H9 (cell line): Measurements from ENCODE around the gene PDHA2. TPM values are rescaled to one million over a fixed set of nuclear protein-coding genes. Genes with fewer than 3 reads are reported as not detected.

ENCODE experiments used
- DNase-seq: peaks from one replicate; pipeline ENCODE4 v3.0.0-alpha.2; 2017
- H2AFZ ChIP-seq: one replicate; pipeline ENCODE4 v1.6.1; 2013; ENCODE audit warnings: mild to moderate bottlenecking, low read length, control low read depth, moderate library complexity
- H2AK5ac ChIP-seq: 2 replicates; pipeline ENCODE4 v1.6.1; 2013; ENCODE audit warnings: low read length, control low read depth, mixed read lengths; ENCODE audit not compliant: insufficient read length
- H2BK120ac ChIP-seq: one replicate; pipeline ENCODE4 v1.6.1; 2013; ENCODE audit warnings: low read depth, mild to moderate bottlenecking, low read length, control low read depth, inconsistent platforms; ENCODE audit not compliant: poor library complexity, severe bottlenecking
- H2BK12ac ChIP-seq: 2 replicates; pipeline ENCODE4 v1.6.1; 2013; ENCODE audit warnings: low read length, control low read depth, mixed read lengths, low read depth; ENCODE audit not compliant: insufficient read length
- H2BK15ac ChIP-seq: 2 replicates; pipeline ENCODE4 v1.6.1; 2013; ENCODE audit warnings: low read depth, low read length, control low read depth
- H2BK20ac ChIP-seq: one replicate; pipeline ENCODE4 v1.6.1; 2013; ENCODE audit warnings: low read depth, mild to moderate bottlenecking, low read length, control low read depth, inconsistent platforms; ENCODE audit not compliant: poor library complexity, severe bottlenecking
- H2BK5ac ChIP-seq: 2 replicates; pipeline ENCODE4 v1.6.1; 2013; ENCODE audit warnings: low read length, control low read depth, mixed read lengths; ENCODE audit not compliant: insufficient read length
- H3K14ac ChIP-seq: 2 replicates; pipeline ENCODE4 v1.6.1; 2013; ENCODE audit warnings: low read length, control low read depth; ENCODE audit not compliant: insufficient read depth
- H3K18ac ChIP-seq: 2 replicates; pipeline ENCODE4 v1.6.1; 2013; ENCODE audit warnings: low read depth, mild to moderate bottlenecking, mixed read lengths, low read length, control low read depth; ENCODE audit not compliant: insufficient read length
- H3K23ac ChIP-seq: 2 replicates; pipeline ENCODE4 v1.6.1; 2013; ENCODE audit warnings: low read length, control low read depth, mixed read lengths, low read depth; ENCODE audit not compliant: insufficient read length
- H3K23me2 ChIP-seq: 2 replicates; pipeline ENCODE4 v1.6.1; 2013; ENCODE audit warnings: low read depth, mild to moderate bottlenecking, mixed read lengths, low read length, control low read depth; ENCODE audit not compliant: insufficient read length, poor library complexity, severe bottlenecking
- H3K27ac ChIP-seq: 2 replicates; pipeline ENCODE4 v1.5.1; 2013; ENCODE audit warnings: low read length, control low read depth, mixed read lengths, low read depth; ENCODE audit not compliant: insufficient read length
- H3K27me3 ChIP-seq: 2 replicates; pipeline ENCODE4 v1.6.1; 2013; ENCODE audit warnings: low read length, control low read depth, inconsistent platforms; ENCODE audit not compliant: insufficient read depth
- H3K4ac ChIP-seq: 2 replicates; pipeline ENCODE4 v1.6.1; 2013; ENCODE audit warnings: low read depth, mild to moderate bottlenecking, control low read depth, inconsistent platforms, low read length, moderate library complexity
- H3K4me1 ChIP-seq: 2 replicates; pipeline ENCODE4 v1.6.1; 2013; ENCODE audit warnings: low read length, control low read depth, inconsistent platforms; ENCODE audit not compliant: insufficient read depth
- H3K4me2 ChIP-seq: 2 replicates; pipeline ENCODE4 v1.6.1; 2013; ENCODE audit warnings: low read length, control low read depth, mixed read lengths; ENCODE audit not compliant: insufficient read length, insufficient read depth
- H3K56ac ChIP-seq: 2 replicates; pipeline ENCODE4 v1.6.1; 2013; ENCODE audit warnings: low read depth, mild to moderate bottlenecking, mixed read lengths, low read length, control low read depth; ENCODE audit not compliant: insufficient read length
- H3K79me1 ChIP-seq: 2 replicates; pipeline ENCODE4 v1.6.1; 2013; ENCODE audit warnings: low read depth, mild to moderate bottlenecking, moderate library complexity, low read length, control low read depth, inconsistent platforms; ENCODE audit not compliant: insufficient read depth, poor library complexity, severe bottlenecking
- H3K79me2 ChIP-seq: 2 replicates; pipeline ENCODE4 v1.6.1; 2013; ENCODE audit warnings: low read length, control low read depth, inconsistent platforms; ENCODE audit not compliant: insufficient read depth
- H3K9ac ChIP-seq: 2 replicates; pipeline ENCODE4 v1.6.1; 2013; ENCODE audit warnings: low read length, control low read depth, mixed read lengths; ENCODE audit not compliant: insufficient read length; ENCODE audit errors: extremely low read depth
- H3K9me3 ChIP-seq: one replicate; pipeline ENCODE4 v1.6.1; 2013; ENCODE audit warnings: low read depth, low read length, inconsistent platforms; ENCODE audit not compliant: control insufficient read depth
- H3T11ph ChIP-seq: one replicate; pipeline ENCODE4 v1.6.1; 2013; ENCODE audit warnings: mild to moderate bottlenecking, low read length, control low read depth, inconsistent platforms
- H4K20me1 ChIP-seq: one replicate; pipeline ENCODE4 v1.6.1; 2013; ENCODE audit not compliant: control insufficient read depth, insufficient read length, insufficient read depth
- H4K5ac ChIP-seq: 2 replicates; pipeline ENCODE4 v1.6.1; 2013; ENCODE audit warnings: low read depth, mild to moderate bottlenecking, mixed read lengths, low read length, control low read depth; ENCODE audit not compliant: insufficient read length
- H4K8ac ChIP-seq: replicated peaks from 2 replicates; pipeline ENCODE4 v1.6.1; 2013; ENCODE audit warnings: low read length, control low read depth, mixed read lengths, low read depth; ENCODE audit not compliant: insufficient read length
- H4K91ac ChIP-seq: 2 replicates; pipeline ENCODE4 v1.6.1; 2013; ENCODE audit warnings: low read depth, mild to moderate bottlenecking, moderate library complexity, mixed read lengths, low read length, control low read depth; ENCODE audit not compliant: insufficient read length
- H3K27ac Mint-ChIP-seq, 3 experiments: 2 replicates in 2 of 3; 3 replicates in 1 of 3; pipeline ENCODE4 v1.8.0; 2020 to 2021; ENCODE audit warnings: mixed read lengths in 3 of 3, mild to moderate bottlenecking in 1 of 3, moderate library complexity in 1 of 3
- H3K27me3 Mint-ChIP-seq: 2 replicates; pipeline ENCODE4 v1.8.0; 2021; ENCODE audit warnings: low read depth, mild to moderate bottlenecking, moderate library complexity, mixed read lengths
- H3K36me3 Mint-ChIP-seq, 3 experiments: 2 replicates in 2 of 3; 3 replicates in 1 of 3; pipeline ENCODE4 v1.8.0; 2020 to 2021; ENCODE audit warnings: low read depth in 3 of 3, mixed read lengths in 3 of 3; ENCODE audit not compliant: insufficient read depth in 1 of 3
- H3K4me1 Mint-ChIP-seq, 2 experiments: 2 replicates each; pipeline ENCODE4 v1.8.0; 2020; ENCODE audit warnings: mixed read lengths in 2 of 2
- H3K4me3 Mint-ChIP-seq, 2 experiments: 2 replicates in 1 of 2; 3 replicates in 1 of 2; pipeline ENCODE4 v1.8.0; 2020 to 2021; ENCODE audit warnings: mild to moderate bottlenecking in 2 of 2, mixed read lengths in 2 of 2, moderate library complexity in 1 of 2
- H3K9me3 Mint-ChIP-seq, 2 experiments: 2 replicates in 1 of 2; 3 replicates in 1 of 2; pipeline ENCODE4 v1.8.0; 2020; ENCODE audit warnings: mild to moderate bottlenecking in 2 of 2, mixed read lengths in 2 of 2, moderate library complexity in 1 of 2
- CTCF ChIP-seq: fragments of 200-600 bp; sonication (generic); conservative IDR thresholded peaks from 3 replicates; pipeline ENCODE4 v1.8.0; 2021; ENCODE audit warnings: antibody characterized with exemption, mild to moderate bottlenecking
- WGBS: extraction: QIAGEN DNeasy Blood & Tissue Kit; methylation state at CpG from one replicate; pipeline ENCODE4 v1.1.7; 2013; ENCODE audit warnings: missing lambda C conversion rate, low lambda C conversion rate, mixed read lengths; ENCODE audit not compliant: insufficient read length; ENCODE audit errors: extremely low coverage; 5-methylcytosine and 5-hydroxymethylcytosine counted together
- total RNA-seq: library from RNA; stranded (reverse); gene quantifications from 2 replicates; pipeline ENCODE4 v1.2.1, GENCODE V29; 2021

Gene PDHA2
- total RNA-seq, 1 experiment from 2014 or later: not detected

DNA sequence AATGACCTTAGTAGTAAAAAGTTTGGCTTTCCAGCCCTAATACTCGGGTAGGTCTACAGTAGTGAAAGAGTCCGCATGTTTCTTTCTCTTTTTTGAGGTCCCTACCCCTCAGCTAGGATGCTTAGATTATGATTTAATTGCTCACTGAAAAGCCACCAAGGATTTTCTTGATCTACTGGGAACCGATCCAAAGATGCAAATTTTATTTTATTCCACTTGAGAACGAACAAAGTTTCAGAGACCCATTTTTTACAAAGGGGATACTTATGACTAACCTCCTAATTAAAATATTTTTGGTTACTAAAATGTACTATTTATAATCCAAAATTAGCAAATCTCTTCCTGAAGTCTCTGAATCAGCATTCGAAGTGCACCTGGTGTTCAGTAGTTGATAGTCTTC lies 14.3 kb upstream of the PDHA2 start:
- Histone ChIP-seq H2BK12ac (no peak overlapping the region), H3T11ph (no peak overlapping the region), H3K9me3 (no peaks in the 10 kb centered on the region), H3K4me1 (no peaks in the 10 kb centered on the region), H4K20me1 (no peaks in the 10 kb centered on the region), H4K8ac (no peak overlapping the region), H3K27ac (no peak overlapping the region), H3K23ac (no peak overlapping the region), H2BK120ac (no peak overlapping the region), H3K9ac (no peak overlapping the region), H3K18ac (no peak overlapping the region), H2BK20ac (no peak overlapping the region), H2AK5ac (no peak overlapping the region), H4K91ac (no peak overlapping the region), H3K4ac (no peak overlapping the region), H3K56ac (no peak overlapping the region), H4K5ac (no peak overlapping the region), H3K27me3 (no peaks in the 10 kb centered on the region), H3K4me2 (no peak overlapping the region), H3K79me2 (no peaks in the 10 kb centered on the region), H2BK15ac (no peak overlapping the region), H2AFZ (no peak overlapping the region), H3K14ac (no peak overlapping the region), H2BK5ac (no peak overlapping the region), H3K23me2 (no peaks in the 10 kb centered on the region), H3K79me1 (no peaks in the 10 kb centered on the region)
- Mint-ChIP-seq H3K27ac (no peak overlapping the region), H3K4me3 (no peak overlapping the region), H3K36me3 (peaks cover 6 to 13% (median 6%) of the 10 kb centered on the region in 3 experiments; a peak in 6 of 7 replicates), H3K27me3 (no peaks in the 10 kb centered on the region), H3K4me1 (peaks cover 9 to 13% of the 10 kb centered on the region in 2 experiments; a peak in 3 of 4 replicates), H3K9me3 (peaks cover 0 to 11% of the 10 kb centered on the region in 2 experiments; a peak in 3 of 5 replicates)
- no peak for DNase-seq
- TF ChIP-seq CTCF: no peak
- WGBS: no CpG with 5 or more reads among the region's 5 CpGs
